ENCODE measurements around the gene CALHM2. TPM values are rescaled to one million over a fixed set of nuclear protein-coding genes. Genes with fewer than 3 reads are reported as not detected.

CALHM2 gene
- total and polyA plus RNA-seq, 2 of the 13 experiments (the other 11 are each of a cell fraction or from before 2014, with no cell fraction given) = 0.15 TPM; not detected in 1

DNA sequence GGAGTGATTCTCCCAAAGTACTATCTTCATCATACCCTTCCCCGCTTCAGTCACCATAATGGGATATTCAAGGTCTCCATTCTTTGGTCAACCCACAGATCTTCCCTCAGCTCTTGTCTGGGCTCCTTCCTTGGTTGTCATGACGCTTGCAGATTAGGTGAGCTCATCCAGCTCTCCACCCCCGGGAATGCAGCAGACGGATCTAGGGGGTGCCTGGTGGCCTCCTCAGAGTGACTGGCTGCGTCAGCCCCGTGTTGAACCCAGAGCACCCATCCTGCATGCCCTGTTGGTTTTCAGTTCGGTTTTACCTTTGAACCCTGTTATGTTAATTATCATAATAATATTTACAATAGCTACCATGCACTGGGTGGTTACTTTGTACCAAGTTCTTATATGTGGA lies 47.7 kb upstream of the CALHM2 start (continued):
- TF ChIP-seq, protein P1, sequence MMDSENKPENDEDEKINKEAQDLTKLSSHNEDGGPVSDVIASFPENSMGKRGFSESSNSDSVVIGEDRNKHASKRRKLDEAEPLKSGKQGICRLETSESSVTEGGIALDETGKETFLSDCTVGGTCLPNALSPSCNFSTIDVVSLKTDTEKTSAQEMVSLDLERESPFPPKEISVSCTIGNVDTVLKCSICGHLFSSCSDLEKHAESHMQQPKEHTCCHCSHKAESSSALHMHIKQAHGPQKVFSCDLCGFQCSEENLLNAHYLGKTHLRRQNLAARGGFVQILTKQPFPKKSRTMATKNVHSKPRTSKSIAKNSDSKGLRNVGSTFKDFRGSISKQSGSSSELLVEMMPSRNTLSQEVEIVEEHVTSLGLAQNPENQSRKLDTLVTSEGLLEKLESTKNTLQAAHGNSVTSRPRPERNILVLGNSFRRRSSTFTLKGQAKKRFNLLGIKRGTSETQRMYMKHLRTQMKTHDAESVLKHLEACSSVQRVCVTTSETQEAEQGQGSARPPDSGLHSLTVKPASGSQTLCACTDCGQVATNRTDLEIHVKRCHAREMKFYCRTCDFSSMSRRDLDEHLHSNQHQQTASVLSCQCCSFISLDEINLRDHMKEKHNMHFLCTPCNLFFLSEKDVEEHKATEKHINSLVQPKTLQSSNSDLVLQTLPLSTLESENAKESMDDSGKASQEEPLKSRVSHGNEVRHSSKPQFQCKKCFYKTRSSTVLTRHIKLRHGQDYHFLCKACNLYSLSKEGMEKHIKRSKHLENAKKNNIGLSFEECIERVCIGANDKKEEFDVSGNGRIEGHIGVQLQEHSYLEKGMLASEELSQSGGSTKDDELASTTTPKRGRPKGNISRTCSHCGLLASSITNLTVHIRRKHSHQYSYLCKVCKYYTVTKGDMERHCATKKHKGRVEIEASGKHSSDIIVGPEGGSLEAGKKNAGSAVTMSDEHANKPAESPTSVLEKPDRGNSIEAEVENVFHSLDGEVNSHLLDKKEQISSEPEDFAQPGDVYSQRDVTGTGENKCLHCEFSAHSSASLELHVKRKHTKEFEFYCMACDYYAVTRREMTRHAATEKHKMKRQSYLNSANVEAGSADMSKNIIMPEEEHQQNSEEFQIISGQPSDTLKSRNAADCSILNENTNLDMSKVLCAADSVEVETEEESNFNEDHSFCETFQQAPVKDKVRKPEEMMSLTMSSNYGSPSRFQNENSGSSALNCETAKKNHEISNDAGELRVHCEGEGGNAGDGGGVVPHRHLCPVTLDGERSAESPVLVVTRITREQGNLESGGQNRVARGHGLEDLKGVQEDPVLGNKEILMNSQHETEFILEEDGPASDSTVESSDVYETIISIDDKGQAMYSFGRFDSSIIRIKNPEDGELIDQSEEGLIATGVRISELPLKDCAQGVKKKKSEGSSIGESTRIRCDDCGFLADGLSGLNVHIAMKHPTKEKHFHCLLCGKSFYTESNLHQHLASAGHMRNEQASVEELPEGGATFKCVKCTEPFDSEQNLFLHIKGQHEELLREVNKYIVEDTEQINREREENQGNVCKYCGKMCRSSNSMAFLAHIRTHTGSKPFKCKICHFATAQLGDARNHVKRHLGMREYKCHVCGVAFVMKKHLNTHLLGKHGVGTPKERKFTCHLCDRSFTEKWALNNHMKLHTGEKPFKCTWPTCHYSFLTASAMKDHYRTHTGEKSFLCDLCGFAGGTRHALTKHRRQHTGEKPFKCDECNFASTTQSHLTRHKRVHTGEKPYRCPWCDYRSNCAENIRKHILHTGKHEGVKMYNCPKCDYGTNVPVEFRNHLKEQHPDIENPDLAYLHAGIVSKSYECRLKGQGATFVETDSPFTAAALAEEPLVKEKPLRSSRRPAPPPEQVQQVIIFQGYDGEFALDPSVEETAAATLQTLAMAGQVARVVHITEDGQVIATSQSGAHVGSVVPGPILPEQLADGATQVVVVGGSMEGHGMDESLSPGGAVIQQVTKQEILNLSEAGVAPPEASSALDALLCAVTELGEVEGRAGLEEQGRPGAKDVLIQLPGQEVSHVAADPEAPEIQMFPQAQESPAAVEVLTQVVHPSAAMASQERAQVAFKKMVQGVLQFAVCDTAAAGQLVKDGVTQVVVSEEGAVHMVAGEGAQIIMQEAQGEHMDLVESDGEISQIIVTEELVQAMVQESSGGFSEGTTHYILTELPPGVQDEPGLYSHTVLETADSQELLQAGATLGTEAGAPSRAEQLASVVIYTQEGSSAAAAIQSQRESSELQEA (CRISPR knock-in tag; IDR thresholded peaks at IDR 0.05; ENCODE audit: not compliant biosample characterization) = no peak

DNA sequence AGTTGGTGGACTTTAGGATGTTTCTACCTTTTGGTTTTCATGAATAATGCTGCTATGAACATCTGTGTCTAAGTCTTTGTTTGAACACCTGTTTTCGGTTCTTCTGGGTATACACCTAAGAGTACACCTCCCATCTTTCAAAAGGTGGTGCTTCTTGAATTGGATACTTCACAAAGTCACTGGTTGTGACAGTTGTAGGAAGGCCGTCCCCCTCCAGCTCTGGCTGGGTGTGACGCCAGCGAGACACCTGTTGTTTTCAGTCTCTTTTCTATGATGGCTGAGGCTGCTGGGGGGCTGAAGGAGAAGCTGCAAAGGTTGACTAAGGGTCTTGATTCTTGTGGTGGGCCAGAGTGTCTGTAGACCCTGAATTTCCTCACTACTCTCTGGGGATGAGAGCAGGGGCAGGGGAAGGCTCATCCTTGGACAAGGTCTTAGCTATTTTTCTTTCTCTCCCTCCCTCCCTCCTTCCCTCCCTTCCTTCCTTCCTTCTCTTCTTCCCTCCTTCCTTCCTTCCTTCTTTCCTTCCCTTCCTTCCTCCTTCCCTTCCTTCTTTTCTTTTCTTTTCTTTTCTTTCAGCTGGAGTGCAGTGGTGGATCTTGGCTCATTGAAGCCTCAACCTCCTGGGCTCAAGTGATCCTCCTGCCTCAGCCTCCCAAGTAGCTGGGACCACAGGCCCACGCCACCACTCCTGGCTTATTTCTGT lies 46.9 kb upstream of the CALHM2 start:
- H3K4me3 ChIP-seq (replicated peaks in 1 of 3; ENCODE audit: insufficient read depth in 1 of 3, low read depth in 2 of 3, low read length in 3 of 3) = no peak overlapping the region
- 60% methylated on average over 5 of the region's 5 CpGs for WGBS (ENCODE audit: low lambda C conversion rate)
- H3K9me3 ChIP-seq (ENCODE audit: low read length) = no peaks in the 10 kb centered on the region
- H3K27ac ChIP-seq (ENCODE audit: extremely low read length, insufficient read depth, low read length) = no peak overlapping the region
- no TSS peak for BruUV-seq (replicated peaks)
- H3K36me3 ChIP-seq (replicated peaks in 1 of 2; ENCODE audit: control insufficient read depth in 1 of 2, insufficient read depth in 2 of 2, low read length in 2 of 2) = no peaks in the 10 kb centered on the region
- ATAC-seq (no peak), DNase-seq (ENCODE audit: low spot score) (no peak), FAIRE-seq (no peak)
- ChIA-PET CTCF (ENCODE audit: low intra/inter-chr PET ratio, low total read pairs) (no interaction called here), POLR2A (no interaction called here)
- in situ Hi-C loops (cut with HindIII; ENCODE audit: extremely low pct_ligation_motif_present, low pct_unique_long_range_greater_than_20kb) (no loop called here), intact Hi-C loops (cut with micrococcal nuclease; ENCODE audit: unreplicated experiment) (no loop called here)
- H4K20me1 ChIP-seq (ENCODE audit: insufficient read depth, low read length) = no peaks in the 10 kb centered on the region
- H3K27me3 ChIP-seq (ENCODE audit: control insufficient read depth in 1 of 2, insufficient read depth in 2 of 2, low read length in 2 of 2) = peaks cover 5 to 72% of the 10 kb centered on the region in 2 experiments; a peak in 3 of 5 replicates
- H3K4me1 ChIP-seq (ENCODE audit: insufficient read depth, low read length) = peaks cover 3% of the 10 kb centered on the region
- H3K4me2 ChIP-seq (ENCODE audit: low read depth, low read length) = no peak overlapping the region
- H2AFZ ChIP-seq (ENCODE audit: low read length) = no peak overlapping the region
- no peak overlapping the region for H3K9ac ChIP-seq (ENCODE audit: insufficient read depth, low read depth, low read length)
- no peaks in the 10 kb centered on the region for H3K79me2 ChIP-seq (ENCODE audit: insufficient read depth, low read length)
- TF ChIP-seq SP1 (IDR thresholded peaks at IDR 0.05) = no peak
- no peak for TF ChIP-seq SP1 (CRISPR knock-in tag; IDR thresholded peaks at IDR 0.05)
- no peak for TF ChIP-seq ZSCAN12 (CRISPR knock-in tag; IDR thresholded peaks at IDR 0.05)
- TF ChIP-seq, protein P2, sequence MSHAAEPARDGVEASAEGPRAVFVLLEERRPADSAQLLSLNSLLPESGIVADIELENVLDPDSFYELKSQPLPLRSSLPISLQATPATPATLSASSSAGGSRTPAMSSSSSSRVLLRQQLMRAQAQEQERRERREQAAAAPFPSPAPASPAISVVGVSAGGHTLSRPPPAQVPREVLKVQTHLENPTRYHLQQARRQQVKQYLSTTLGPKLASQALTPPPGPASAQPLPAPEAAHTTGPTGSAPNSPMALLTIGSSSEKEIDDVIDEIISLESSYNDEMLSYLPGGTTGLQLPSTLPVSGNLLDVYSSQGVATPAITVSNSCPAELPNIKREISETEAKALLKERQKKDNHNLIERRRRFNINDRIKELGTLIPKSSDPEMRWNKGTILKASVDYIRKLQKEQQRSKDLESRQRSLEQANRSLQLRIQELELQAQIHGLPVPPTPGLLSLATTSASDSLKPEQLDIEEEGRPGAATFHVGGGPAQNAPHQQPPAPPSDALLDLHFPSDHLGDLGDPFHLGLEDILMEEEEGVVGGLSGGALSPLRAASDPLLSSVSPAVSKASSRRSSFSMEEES (CRISPR knock-in tag; IDR thresholded peaks at IDR 0.05) = no peak
- TF ChIP-seq MBNL3 (CRISPR knock-in tag; conservative IDR thresholded peaks at IDR 0.05) = no peak
- no peak for TF ChIP-seq ZNF761 (CRISPR knock-in tag; conservative IDR thresholded peaks at IDR 0.05)
- TF ChIP-seq, protein P3, sequence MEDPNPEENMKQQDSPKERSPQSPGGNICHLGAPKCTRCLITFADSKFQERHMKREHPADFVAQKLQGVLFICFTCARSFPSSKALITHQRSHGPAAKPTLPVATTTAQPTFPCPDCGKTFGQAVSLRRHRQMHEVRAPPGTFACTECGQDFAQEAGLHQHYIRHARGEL (CRISPR knock-in tag; IDR thresholded peaks at IDR 0.05) = no peak
- no peak for TF ChIP-seq BORCS8-MEF2B (CRISPR knock-in tag; IDR thresholded peaks at IDR 0.05)
- TF ChIP-seq ZNF781 (CRISPR knock-in tag; IDR thresholded peaks at IDR 0.05; ENCODE audit: borderline replicate concordance, not compliant biosample characterization) = no peak
- no peak for TF ChIP-seq BCL6 (CRISPR knock-in tag; IDR thresholded peaks at IDR 0.05)
